ENCODE results near the gene BLOC1S4.
"Not testable (repeated sequence)": the region's sequence is repeated elsewhere in the genome, so short reads cannot be mapped to it uniquely, and the experiment has no call there.

BLOC1S4 gene

GRCh38 chr4:6718932-6719610 is 3.1 kb downstream of the BLOC1S4 start:
- DNase-seq (ENCODE audit: low read depth in 2 of 2), result no peak

DNA sequence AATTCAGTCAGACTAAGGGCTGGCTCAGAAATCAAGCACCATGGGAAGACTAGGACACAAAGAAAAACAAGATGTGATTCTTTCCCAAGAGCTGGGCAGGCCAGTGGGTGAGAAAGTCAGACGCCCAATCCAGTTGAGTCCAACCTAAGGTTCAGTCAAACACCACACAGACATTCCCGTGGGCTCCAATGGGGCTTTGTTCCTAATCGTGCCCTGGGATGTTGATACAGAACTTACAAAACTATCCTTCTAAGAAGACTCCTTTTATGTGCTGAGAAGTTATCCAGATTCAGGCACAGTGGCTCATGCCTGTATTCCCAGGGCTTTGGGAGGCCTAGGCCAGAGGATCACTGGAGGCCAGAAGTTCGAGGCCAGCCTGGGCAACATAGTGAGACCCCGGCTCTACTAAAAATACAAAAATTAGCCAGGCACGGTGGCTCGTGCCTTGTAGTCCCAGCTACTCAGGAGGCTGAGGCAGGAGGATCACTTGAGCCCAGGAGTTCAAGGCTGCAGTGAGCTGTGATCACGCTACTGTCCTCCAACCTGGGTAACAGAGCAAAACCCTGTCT is 3.7 kb downstream of the BLOC1S4 start:
- no peak for DNase-seq (ENCODE audit: low read depth in 2 of 2)

GRCh38 chr4:6720202-6720699 is 4.3 kb downstream of the BLOC1S4 start:
- peak; percentile 54 to 81 for DNase-seq (ENCODE audit: low read depth in 2 of 2)

DNA sequence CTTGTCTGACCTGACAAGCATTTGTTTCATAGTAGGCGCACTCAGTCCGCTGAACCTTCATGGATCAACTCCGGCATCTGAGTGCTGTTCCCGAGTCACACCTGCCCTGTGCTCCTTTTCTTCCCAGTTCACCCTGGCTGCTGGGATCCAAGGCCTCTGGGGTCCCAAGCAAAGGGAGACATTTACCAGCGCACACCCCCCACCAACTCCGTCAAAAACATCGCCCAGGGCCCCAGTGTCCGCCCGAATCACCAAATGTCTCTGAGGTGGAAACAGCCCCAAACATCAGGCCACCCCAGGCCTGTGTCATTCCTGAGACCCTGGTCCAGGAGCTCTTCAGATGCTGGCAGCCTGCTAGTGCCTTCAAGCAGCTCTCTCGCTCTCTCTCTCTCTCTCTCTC is 5.1 kb downstream of the BLOC1S4 start:
- DNase-seq (ENCODE audit: low read depth in 2 of 2), result no peak

DNA sequence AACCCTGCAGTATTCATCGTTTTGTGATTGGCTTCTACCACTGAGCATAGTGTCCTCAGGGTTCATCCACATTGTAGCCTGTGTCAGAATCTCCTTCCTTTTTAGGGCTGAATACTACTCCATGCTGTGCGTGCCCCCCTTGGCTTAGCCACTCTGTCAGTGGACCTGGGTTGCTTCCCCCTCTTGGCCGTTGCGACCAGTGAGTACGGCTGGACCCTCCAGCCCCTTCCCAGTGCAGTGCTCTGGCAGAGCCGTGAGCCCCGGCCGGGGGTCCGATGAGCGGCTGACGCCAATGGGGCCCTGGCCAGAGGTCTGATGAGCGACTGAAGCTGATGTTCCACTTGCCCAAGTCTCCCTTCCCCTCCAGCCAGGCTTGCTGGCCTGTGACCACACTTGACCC is 6.9 kb downstream of the BLOC1S4 start:
- DNase-seq (ENCODE audit: low read depth in 2 of 2), result no peak

GRCh38 chr4:6723851-6724250 is 7.9 kb downstream of the BLOC1S4 start:
- no peak for DNase-seq (ENCODE audit: low read depth in 2 of 2)

DNA sequence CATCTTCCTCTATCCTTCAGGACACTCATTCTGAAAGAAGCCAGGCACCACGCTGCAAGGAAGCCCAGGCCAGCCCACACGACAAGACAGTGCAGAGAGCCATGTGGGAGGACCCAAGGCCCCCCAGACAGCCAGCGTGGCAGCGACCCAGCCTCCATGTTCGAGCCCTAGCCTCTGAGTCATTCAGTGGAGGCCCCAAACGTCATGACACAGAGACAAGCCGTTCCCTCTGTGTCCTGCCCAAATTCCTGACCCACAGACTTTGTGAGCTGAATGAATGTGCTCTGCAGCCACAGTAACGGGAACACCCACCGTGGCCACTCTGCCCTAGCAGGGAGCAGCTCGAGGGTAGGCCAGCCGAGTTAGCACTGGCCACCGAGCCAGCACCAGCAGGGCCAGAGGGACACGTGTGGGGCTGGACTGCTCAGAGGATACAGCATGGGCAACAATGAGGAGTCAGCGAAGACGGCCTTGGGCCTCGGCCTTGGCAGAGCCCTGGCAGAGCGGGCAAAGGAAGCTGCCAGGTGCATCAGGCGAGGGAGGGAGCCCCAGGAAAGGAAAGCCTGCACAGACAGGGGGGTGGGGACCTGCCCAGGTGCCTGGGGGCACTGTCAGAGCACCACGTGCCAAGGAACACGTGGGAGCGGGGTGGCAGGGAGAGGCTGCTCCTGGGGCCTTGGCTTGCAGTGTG is 8.6 kb downstream of the BLOC1S4 start:
- DNase-seq (ENCODE audit: low read depth in 2 of 2), result no peak

DNA sequence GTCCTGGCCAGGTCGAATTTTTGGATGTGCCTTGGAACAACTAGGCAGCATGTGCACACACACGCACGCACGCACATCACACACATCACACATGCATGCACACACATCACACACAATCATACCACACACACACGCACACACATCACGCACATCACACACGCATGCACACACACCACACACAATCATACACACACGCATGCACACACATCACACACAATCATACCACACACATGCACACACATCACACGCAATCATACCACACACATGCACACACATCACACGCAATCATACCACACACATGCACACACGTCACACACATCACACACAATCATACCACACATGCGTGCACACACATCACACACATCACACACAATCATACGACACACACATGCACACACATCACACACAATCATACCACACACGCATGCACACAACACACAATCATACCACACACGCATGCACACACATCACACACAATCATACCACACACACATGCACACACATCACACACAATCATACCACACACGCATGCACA is 9.5 kb downstream of the BLOC1S4 start:
- DNase-seq (ENCODE audit: low read depth in 2 of 2), result not testable (repeated sequence)

- no peak for DNase-seq (ENCODE audit: low read depth in 2 of 2)
Measured at GRCh38 chr4:6727081-6727942, 11.3 kb downstream of the BLOC1S4 start.

GRCh38 chr4:6727943-6728250 is 11.9 kb downstream of the BLOC1S4 start:
- no peak for DNase-seq (ENCODE audit: low read depth in 2 of 2)

DNA sequence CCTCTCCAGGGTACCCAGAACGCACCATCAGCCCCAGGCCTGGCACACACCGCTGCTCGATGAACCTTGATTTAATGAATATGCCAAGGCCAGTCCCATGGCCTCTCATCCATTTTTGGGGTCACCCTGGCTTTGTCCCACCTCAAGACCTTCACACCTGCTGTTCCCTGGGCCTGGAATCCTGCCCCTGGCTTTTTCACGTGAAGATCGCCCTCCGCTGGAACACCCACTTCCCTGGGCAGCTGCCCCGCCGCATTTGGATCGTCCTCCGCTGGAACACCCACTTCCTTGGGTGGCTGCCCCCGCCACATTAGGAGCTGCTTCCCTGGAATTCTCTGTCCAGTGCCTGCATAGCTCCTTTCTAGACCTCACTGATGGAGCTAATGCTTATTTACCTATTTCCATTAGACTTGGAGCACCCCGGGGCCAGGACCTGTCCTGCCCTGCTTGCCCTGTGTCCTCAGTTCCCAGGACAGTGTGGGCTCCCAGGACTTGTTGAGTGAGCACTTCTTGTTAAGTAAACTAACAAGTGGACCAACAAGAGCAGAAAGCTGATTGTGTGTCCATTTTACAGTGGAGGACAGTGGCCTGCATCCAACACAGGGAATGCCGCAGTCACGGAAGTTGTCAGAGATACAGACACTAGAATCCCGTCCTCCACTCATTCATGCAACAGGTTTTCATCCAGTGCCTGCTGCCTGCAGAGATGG is 12.5 kb downstream of the BLOC1S4 start:
- DNase-seq (ENCODE audit: low read depth in 2 of 2), result no peak

DNA sequence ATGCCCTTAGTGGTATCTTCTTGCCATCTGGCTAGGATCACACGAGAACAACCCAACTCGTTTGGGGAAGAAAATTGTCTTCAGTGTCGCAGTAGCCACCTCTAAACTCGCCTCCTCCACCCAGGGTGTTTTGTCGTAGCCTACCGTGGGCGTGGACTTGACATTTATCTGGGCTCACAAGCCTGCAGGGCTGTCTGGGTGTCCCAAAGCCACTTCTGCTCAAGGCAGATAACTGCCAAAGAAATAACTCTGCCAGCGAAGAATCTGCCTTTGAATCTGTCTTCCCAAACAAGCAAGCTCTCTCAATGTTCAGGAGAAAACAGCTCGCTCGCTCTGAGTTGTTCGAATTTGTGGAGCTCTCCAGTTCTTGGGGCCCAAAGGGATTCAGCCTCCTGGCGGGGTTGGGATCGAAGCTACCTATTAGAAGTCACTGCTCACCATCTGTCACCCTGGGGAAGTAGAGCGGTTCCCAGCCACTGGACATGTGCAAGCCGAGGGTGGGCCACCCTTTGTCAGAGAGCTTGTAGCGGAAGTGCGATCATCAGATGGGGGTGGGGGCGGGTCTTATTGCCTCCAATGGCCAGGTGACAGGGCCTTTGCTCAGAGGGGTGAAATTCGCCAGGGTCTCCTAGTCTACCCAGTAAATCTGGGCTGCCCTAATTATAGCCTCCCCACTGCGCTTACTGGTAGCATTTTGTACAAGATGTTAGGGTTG is 14.8 kb downstream of the BLOC1S4 start:
- no peak for DNase-seq (ENCODE audit: low read depth in 2 of 2)

- DNase-seq (ENCODE audit: low read depth in 2 of 2), result no peak
Measured at GRCh38 chr4:6731318-6731675, 15.3 kb downstream of the BLOC1S4 start.

GRCh38 chr4:6731780-6732179 is 15.8 kb downstream of the BLOC1S4 start:
- no peak for DNase-seq (ENCODE audit: low read depth in 2 of 2)

DNA sequence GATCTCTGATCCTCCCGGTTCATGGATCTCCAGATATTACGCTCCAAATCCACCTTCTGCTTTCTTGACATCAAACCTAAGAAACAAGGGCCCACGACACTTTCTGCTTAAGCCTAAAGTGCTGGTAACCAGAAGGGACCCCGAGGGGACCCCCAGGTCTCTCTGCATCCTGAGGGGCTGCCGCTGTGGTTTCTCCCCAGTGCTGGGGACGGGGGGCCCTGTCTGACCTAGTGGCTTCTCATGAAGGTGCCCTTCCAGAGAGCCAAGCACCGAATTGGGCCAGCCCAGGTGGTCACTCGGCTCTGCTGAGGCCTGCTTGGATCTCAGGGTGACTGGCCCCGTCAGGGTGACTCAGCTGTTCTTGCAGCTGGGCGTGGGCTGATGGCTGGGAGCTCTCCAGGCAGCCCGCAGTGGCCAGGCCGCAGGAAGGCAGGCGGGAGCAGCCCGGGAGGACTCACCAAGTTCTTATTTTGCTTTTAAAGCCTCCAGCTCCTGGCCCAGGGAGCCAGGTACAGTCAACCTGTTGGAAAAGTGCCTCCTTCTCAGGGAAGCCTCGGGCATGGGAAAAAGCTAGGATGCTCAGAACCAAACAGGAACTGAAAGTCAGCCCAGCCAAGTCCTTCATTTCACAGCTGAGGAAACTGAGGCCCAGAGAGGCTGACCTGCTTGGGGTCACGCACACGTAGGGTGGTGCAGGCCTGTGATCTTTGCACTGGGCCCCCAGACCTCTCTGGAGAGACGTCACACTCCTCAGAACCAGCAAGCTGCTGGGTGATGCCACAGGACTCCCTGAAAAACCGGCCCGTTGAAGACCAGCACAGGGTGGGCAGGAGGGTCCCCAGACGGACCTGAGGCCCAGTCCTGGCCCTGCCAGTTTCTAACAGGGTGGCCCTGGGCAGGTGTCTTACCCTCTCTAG is 16.7 kb downstream of the BLOC1S4 start:
- DNase-seq (ENCODE audit: low read depth in 2 of 2), result no peak

DNA sequence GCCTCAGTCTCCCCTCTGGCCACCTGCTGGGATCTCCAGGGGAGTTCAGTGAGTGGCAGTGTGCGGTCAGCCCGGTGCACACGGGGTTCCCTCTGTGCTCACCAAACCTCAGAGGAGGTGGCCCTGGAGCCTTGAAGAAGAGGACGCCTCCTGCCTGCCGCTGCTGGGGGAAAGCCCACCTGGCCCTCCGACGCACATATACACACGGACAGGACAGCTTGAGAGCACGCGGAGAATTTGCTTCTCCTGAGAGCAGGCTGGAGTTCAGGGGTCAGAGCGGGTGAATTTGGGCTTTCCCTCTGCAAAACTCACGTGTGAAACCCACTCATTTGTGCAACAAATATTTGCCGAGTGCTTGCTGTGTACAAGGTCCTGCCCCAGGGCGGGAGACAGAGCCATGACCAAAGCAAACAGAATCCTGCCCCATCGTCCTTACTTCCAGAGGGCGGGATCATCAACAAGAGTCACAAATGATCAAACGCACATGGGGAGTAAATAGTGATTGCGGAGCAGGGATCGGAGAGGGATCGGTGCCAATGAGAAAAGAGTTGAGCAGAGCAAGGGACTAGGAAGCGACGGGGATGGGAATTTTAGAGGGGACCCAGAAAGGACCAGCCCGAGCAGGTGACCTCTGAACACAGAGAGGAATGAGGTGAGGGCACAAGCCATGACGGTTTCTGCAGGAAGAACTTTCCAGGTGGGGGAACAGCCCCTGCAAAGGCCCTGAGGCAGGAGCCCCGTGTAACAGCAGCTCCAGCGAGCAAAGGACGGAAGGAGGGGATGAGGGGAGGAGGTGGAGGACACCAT is 17.6 kb downstream of the BLOC1S4 start:
- DNase-seq (ENCODE audit: low read depth in 2 of 2), result no peak

GRCh38 chr4:6734165-6734786 is 18.3 kb downstream of the BLOC1S4 start:
- no peak for DNase-seq (ENCODE audit: low read depth in 2 of 2)

- no peak for DNase-seq (ENCODE audit: low read depth in 2 of 2)
Measured at GRCh38 chr4:6739920-6740319, 23.9 kb downstream of the BLOC1S4 start.
